HG02571 (cell line): Measurements from ENCODE around the gene DEFB118.
"Not testable (repeated sequence)": the region's sequence is repeated elsewhere in the genome, so short reads cannot be mapped to it uniquely, and the experiment has no call there.

Source experiments
- ATAC-seq: cut with Tn5 transposase; IDR thresholded peaks from one replicate; pipeline ENCODE4 v1.9.1; 2021; ENCODE audit warnings: mild to moderate bottlenecking, moderate library complexity; ENCODE audit not compliant: unreplicated experiment

Gene DEFB118, protein sequence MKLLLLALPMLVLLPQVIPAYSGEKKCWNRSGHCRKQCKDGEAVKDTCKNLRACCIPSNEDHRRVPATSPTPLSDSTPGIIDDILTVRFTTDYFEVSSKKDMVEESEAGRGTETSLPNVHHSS

DNA sequence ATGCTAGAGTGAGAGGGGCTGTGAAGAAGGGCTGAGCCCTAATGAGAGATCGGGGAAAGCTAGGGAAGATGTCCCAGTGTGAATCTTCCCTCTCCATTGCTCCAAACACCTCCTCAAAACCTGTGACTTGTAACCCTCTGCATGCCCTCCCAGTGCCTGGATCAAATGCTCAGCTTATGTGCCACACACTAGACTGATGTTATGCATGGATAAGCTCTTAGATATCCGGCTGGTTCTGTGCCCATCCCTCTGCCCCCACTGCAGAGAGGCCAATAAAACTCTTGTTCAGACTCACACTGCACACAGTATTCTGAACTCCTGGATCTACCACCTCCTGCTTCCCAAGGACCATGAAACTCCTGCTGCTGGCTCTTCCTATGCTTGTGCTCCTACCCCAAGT lies at the start of gene DEFB118:
TSS of gene DEFB118 (plus strand) at position 301 of the 400 bp plus-strand sequence. CDS start at position 351, 50 bp downstream.
- ATAC-seq, result no peak

DNA sequence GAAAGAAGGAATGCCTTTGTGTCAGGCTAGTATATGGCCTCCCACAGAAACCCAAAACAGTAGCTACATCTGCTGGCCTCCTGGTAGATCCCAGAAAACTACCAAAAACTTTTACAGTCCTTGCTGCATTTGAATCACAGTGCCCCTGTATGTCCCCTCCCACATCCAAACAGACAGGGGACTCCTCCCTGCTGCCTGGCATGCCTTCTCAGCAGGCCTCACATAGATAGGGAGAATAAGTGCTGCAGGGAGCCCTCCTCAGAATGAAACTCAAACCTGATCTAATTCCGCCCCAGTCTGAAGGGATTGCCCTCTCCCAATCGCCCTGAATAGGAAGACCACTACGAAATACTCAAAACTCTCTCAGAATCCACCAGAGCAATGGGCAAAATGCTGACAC lies 45.9 kb upstream of the DEFB118 start:
- ATAC-seq, result no peak

GRCh38 chr20:31330893-31331292 lies 37.5 kb upstream of the DEFB118 start:
- ATAC-seq, result no peak

GRCh38 chr20:31341470-31341869 lies 26.9 kb upstream of the DEFB118 start:
- ATAC-seq, result no peak

GRCh38 chr20:31355981-31356380 lies 12.4 kb upstream of the DEFB118 start:
- ATAC-seq, result no peak

DNA sequence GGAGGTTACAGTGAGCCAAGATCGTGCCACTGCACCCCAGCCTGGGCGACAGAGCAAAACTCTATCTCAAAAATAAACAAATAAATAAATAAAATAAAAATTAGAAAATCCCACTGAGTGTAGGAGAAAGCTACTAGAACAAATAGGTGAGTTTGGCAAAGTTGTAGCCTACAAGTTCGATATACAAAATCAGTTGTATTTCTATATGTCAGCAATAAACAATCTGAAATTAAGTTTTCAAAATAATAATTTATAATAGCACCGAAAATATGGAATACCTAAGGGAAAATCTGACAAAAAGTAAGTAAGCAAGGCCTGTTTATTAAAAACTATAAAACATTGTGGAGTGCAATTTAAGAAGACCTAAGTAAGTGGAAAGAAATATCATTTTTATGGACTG lies 5.1 kb upstream of the DEFB118 start:
- ATAC-seq, result no peak

GRCh38 chr20:31364272-31364671 lies 4.1 kb upstream of the DEFB118 start:
- not testable (repeated sequence) for ATAC-seq

DNA sequence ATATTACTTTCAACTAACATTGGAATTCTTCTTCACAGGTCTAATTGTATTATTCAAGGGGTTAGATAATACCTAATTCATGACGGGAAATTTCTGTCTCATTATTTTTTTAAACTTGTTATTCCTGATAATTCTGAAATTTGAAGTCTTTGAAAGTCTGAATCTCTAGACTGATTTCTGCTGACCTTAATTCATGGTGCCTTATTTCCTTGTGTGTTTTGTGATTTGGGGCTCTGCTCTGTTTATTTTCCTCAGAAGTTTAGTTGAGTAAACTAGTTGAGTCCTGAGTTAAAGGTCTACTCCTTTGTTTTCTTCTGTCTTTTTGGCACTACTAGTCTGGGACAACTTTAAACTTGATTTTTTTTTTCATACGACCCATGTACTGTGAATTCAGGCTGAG lies 5.9 kb downstream of the DEFB118 start:
- ATAC-seq, result no peak

- no peak for ATAC-seq
Measured at GRCh38 chr20:31390490-31390889, 22.1 kb downstream of the DEFB118 start, which contains the start of gene DEFB119. Gene DEFB119 (minus strand): TSS chr20:31390590. CDS start chr20:31390483, 107 bp downstream.

GRCh38 chr20:31392836-31393235 lies 24.4 kb downstream of the DEFB118 start:
- no peak for ATAC-seq

GRCh38 chr20:31394900-31395299 lies 26.5 kb downstream of the DEFB118 start:
- ATAC-seq, result no peak

- ATAC-seq, result no peak
Measured at GRCh38 chr20:31403886-31404285, 35.5 kb downstream of the DEFB118 start.

- ATAC-seq, result no peak
Measured at GRCh38 chr20:31406115-31406514, 37.7 kb downstream of the DEFB118 start, which contains the start of gene DEFB121. Gene DEFB121 (minus strand): TSS chr20:31406215. CDS start chr20:31406152, 63 bp downstream.

DNA sequence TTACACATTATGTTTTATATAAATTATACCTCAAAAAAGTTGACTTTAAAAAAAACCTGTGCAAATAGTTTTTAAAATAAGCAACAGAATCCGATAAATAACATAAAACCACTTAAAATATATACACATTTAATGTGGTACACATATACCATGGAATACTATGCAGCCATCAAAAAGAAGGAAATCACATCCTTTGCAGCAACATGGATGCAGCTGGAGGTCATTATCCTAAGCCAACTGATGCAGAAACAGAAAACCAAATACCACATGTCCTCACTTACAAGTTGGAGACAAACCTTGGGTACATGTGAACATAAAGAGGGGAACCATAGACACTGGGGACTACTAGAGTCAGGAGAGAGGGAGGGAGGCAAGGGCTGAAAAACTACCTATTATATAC lies 41.6 kb downstream of the DEFB118 start:
- ATAC-seq, result no peak

DNA sequence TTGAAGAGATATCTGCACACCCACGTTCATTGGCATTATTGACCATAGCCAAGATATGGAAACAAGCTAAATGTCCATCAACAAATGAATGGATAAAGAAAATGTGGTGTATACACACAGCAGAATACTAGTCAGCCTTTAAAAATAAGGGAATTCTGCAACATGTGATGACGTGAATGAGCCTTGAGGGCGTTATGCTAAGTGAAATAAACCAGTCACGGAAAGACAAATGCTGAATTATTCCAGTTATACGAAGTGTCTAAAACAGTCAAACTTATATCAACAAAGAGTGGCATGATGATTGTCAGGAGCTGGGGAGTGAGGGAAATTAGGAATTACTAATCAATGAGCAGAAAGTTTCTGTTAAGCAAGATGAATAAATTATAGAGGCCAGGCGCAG lies 46.0 kb downstream of the DEFB118 start:
- ATAC-seq, result no peak

- no peak for ATAC-seq
Measured at GRCh38 chr20:31415653-31416052, 47.3 kb downstream of the DEFB118 start.

GRCh38 chr20:31418307-31418706 lies 49.9 kb downstream of the DEFB118 start:
- ATAC-seq, result no peak
